GM23338 (cell line): Measurements from ENCODE around the gene P4HTM. TPM values are rescaled to one million over a fixed set of nuclear protein-coding genes. Genes with fewer than 3 reads are reported as not detected.

ENCODE experiments used
- microRNA counts: library from miRNA; unstranded; fragments of <30 nt; microRNA quantifications from one replicate; lab custom pipeline; 2017
- microRNA-seq: library from miRNA; unstranded; fragments of <30 nt; microRNA quantifications from one replicate; pipeline ENCODE4, GENCODE V29; 2017
- polyA plus RNA-seq: library from polyadenylated mRNA; unstranded; fragments of >200 nt; fragmentation: Nextera tagmentation; extraction: Ambion mirVana; gene quantifications from 2 replicates; pipeline ENCODE4 v1.2.1, GENCODE V29; 2016
- small RNA-seq: library from RNA; depleted of rRNA; stranded (forward); fragments of <200 nt; gene quantifications from one replicate; pipeline ENCODE3, GENCODE V24; 2014; ENCODE audit warnings: low replicate concordance
- total RNA-seq: library from RNA; depleted of rRNA; stranded (reverse); fragments of >200 nt; shearing (Covaris generic); gene quantifications from 2 replicates; pipeline ENCODE4 v1.2.3, GENCODE V29; 2014; rRNA removed

P4HTM gene
- total and polyA plus RNA-seq, 2 experiments from 2014 or later, result 15.9 to 28.7 TPM

MicroRNAs within 50 kb of the gene (microRNA counts, 767-probe panel; counts per million panel counts)
- 12,234 counts per million, percentile 85 among the panel's probes with 10 or more counts for microRNA hsa-miR-191-5p (lab: Ali Mortazavi, UCI)
- not detected for microRNA hsa-miR-425-5p (lab: Ali Mortazavi, UCI)

Small RNA genes within 50 kb of the gene (microRNA-seq; reads per million reads assigned to microRNA genes)
- gene MIR191 (1,978 reads per million, percentile 94 among the genes with 10 or more reads in this experiment), gene MIR425 (895 reads per million, percentile 91 among the genes with 10 or more reads in this experiment)

Small RNA genes within 50 kb of the gene (small RNA-seq; reads per million reads assigned to genes)
- 1,752 reads per million, percentile 100 among the genes with 10 or more reads in this experiment for gene MIR191
- gene MIR425, result 19.6 reads per million, percentile 98 among the genes with 10 or more reads in this experiment

Other genes with a start within 250 kb of the P4HTM start
- 25.8 and 30.2 TPM in 2 replicates for gene PRKAR2A, start 142.4 kb upstream of the P4HTM start, total RNA-seq
- gene PRKAR2A, start 142.4 kb upstream of the P4HTM start, polyA plus RNA-seq, result 13.5 and 14.5 TPM in 2 replicates
- gene SLC25A20, start 91.4 kb upstream of the P4HTM start, total RNA-seq, result 4.3 and 4.4 TPM in 2 replicates
- 3.0 TPM in 2 replicates for gene SLC25A20, start 91.4 kb upstream of the P4HTM start, polyA plus RNA-seq
- gene ARIH2, start 71.4 kb upstream of the P4HTM start, total RNA-seq, result 83.0 and 118 TPM in 2 replicates
- gene ARIH2, start 71.4 kb upstream of the P4HTM start, polyA plus RNA-seq, result 70.3 and 76.4 TPM in 2 replicates
- 151 and 156 TPM in 2 replicates for gene WDR6, start 17.1 kb downstream of the P4HTM start, total RNA-seq
- 76.5 and 83.7 TPM in 2 replicates for gene WDR6, start 17.1 kb downstream of the P4HTM start, polyA plus RNA-seq
- 38.0 and 57.7 TPM in 2 replicates for gene DALRD3, start 28.3 kb downstream of the P4HTM start, total RNA-seq
- gene DALRD3, start 28.3 kb downstream of the P4HTM start, polyA plus RNA-seq, result 31.0 and 31.3 TPM in 2 replicates
- 32.3 and 49.9 TPM in 2 replicates for gene NDUFAF3, start 31.9 kb downstream of the P4HTM start, total RNA-seq
- gene NDUFAF3, start 31.9 kb downstream of the P4HTM start, polyA plus RNA-seq, result 118 and 122 TPM in 2 replicates
- gene IMPDH2, start 39.2 kb downstream of the P4HTM start, total RNA-seq, result 297 and 314 TPM in 2 replicates
- 198 and 216 TPM in 2 replicates for gene IMPDH2, start 39.2 kb downstream of the P4HTM start, polyA plus RNA-seq
- 114 and 149 TPM in 2 replicates for gene QRICH1, start 103.8 kb downstream of the P4HTM start, total RNA-seq
- gene QRICH1, start 103.8 kb downstream of the P4HTM start, polyA plus RNA-seq, result 66.9 and 71.2 TPM in 2 replicates
- gene QARS1, start 114.5 kb downstream of the P4HTM start, total RNA-seq, result 301 and 373 TPM in 2 replicates
- gene QARS1, start 114.5 kb downstream of the P4HTM start, polyA plus RNA-seq, result 173 and 189 TPM in 2 replicates
- 56.9 and 62.0 TPM in 2 replicates for gene USP19, start 130.6 kb downstream of the P4HTM start, total RNA-seq
- 13.2 and 14.0 TPM in 2 replicates for gene USP19, start 130.6 kb downstream of the P4HTM start, polyA plus RNA-seq
- gene LAMB2, start 142.8 kb downstream of the P4HTM start, total RNA-seq, result 106 and 154 TPM in 2 replicates
- gene LAMB2, start 142.8 kb downstream of the P4HTM start, polyA plus RNA-seq, result 71.0 and 71.3 TPM in 2 replicates
- 37.4 and 44.2 TPM in 2 replicates for gene CCDC71, start 176.1 kb downstream of the P4HTM start, total RNA-seq
- 1.9 and 2.6 TPM in 2 replicates for gene CCDC71, start 176.1 kb downstream of the P4HTM start, polyA plus RNA-seq
- 11.1 and 15.0 TPM in 2 replicates for gene KLHDC8B, start 181.4 kb downstream of the P4HTM start, total RNA-seq
- gene KLHDC8B, start 181.4 kb downstream of the P4HTM start, polyA plus RNA-seq, result 4.7 and 5.5 TPM in 2 replicates